Astrocyte (in vitro differentiated cells and primary cell): Measurements from ENCODE around the gene SUSD6.

Experiments
- EZH2 ChIP-seq: IDR thresholded peaks from 2 replicates; pipeline ENCODE4 v1.6.1; 2012; ENCODE audit warnings: mild to moderate bottlenecking, low read length, inconsistent platforms; ENCODE audit not compliant: insufficient read depth
- TF ChIP-seq, protein P1 (sequence below): IDR thresholded peaks from 2 replicates; pipeline ENCODE4 v1.5.1; 2011; ENCODE audit warnings: low read depth, mild to moderate bottlenecking, inconsistent platforms, low read length, moderate library complexity; ENCODE audit not compliant: insufficient read depth

- TF ChIP-seq, protein P1, sequence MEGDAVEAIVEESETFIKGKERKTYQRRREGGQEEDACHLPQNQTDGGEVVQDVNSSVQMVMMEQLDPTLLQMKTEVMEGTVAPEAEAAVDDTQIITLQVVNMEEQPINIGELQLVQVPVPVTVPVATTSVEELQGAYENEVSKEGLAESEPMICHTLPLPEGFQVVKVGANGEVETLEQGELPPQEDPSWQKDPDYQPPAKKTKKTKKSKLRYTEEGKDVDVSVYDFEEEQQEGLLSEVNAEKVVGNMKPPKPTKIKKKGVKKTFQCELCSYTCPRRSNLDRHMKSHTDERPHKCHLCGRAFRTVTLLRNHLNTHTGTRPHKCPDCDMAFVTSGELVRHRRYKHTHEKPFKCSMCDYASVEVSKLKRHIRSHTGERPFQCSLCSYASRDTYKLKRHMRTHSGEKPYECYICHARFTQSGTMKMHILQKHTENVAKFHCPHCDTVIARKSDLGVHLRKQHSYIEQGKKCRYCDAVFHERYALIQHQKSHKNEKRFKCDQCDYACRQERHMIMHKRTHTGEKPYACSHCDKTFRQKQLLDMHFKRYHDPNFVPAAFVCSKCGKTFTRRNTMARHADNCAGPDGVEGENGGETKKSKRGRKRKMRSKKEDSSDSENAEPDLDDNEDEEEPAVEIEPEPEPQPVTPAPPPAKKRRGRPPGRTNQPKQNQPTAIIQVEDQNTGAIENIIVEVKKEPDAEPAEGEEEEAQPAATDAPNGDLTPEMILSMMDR: no peak
- TF ChIP-seq EZH2: no peak
Measured at GRCh38 chr14:69561893-69562292, 49.5 kb upstream of the SUSD6 start.
